ENCODE results near the gene CALML5.
"Not testable (repeated sequence)": the region's sequence is repeated elsewhere in the genome, so short reads cannot be mapped to it uniquely, and the experiment has no call there.

CALML5 gene

DNA sequence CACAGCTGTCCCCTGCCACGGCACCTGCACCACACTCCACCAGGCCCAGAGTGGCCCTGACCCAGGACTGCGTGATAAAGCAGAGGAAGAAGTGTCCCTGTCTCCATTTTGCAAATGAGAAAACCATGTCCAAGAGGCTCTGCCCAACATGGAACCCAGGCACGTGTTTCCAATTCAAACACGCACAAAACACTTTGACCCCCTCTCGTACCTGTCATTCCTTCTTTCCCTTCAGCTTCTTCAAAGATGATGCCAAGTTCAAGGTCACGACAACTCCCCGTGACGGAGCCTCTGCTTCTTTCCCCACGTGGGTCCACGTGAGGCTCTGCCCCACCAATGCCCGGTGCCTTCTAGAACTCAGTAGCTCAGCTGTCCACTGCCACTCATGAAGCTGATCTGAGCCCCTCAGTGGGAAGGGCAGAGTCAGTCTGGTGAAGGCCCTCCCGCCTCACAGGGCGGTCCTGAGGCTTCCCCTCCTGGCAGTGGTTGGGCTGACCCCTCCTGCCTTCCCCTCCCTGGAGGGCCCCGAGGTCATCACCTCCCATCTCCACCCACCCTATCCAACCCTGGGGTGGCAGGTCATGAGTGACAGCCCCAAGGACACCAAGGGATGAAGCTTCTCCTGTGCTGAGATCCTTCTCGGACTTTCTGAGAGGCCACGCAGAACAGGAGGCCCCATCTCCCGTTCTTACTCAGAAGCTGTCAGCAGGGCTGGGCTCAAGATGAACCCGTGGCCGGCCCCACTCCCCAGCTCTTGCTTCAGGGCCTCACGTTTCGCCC lies 19.0 kb downstream of the CALML5 start:
- no peak for FAIRE-seq

DNA sequence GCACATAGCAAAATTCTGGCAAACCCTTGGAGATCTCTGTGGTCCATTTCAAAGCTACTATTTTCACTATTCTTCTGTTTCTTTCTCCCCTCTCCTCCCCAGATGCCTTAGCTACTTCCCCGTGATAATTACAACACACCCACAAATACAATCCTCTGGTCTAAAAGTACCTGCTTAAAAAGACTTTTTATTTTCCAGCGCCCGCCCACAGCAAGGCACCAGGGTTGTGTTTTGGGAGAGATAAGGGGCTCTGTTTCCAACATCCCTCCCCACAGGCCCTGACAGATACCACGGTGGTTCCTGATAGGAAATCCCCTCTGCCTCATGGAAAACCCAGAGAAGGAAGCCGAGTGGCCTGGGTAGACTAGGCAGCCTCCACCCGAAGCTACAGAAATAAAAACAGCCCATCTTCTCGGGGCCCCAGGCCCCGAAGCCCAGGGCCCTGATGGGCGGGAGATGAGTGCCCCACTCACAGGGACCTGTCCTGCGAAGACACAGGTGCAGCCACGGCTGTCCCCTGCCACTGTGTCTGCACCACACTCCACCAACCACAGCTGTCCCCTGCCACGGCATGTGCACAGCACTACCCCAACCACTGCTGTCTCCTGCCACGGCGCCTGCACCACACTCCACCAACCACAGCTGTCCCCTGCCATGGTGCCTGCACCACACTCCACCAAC lies 19.7 kb downstream of the CALML5 start:
- FAIRE-seq = no peak

- FAIRE-seq = no peak
These were observed 20.6 kb downstream of the CALML5 start for GRCh38 chr10:5478694-5479305.

DNA sequence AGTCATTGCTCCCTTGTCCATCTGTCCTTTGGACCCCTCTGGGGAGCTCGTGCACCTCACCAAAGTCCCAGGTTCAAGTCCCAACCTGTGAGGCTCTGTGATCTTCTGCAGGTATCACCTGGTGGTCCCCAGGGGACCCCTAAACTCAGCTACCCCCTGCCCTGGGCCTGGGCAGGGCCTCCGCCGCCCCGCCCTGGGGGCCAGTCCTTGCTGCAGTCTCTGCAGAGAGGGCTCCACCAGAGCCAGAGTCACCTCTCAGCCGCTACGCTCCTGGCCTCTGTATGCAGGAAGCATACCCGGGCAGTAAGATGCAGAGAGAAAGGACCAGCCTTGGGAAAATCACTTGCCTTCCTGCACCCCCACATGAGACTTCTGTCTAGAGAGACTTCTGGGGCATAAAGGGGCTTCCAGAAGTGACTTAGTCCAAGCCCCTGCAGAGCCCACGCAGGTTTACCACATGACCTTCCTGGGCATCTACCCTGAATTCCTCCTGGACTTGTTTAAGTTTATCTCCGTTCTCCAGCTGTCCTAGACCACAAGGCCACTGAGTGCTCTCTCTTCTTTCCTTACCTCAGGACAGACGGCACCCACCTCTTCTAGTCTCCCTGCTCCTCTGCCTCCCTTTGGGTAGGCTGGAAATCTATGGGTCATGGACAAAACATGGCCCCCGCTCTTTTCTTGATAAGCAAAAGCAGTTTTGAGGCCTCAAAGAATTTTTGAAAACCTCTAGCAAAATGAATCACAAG lies 21.2 kb downstream of the CALML5 start:
- FAIRE-seq = no peak

DNA sequence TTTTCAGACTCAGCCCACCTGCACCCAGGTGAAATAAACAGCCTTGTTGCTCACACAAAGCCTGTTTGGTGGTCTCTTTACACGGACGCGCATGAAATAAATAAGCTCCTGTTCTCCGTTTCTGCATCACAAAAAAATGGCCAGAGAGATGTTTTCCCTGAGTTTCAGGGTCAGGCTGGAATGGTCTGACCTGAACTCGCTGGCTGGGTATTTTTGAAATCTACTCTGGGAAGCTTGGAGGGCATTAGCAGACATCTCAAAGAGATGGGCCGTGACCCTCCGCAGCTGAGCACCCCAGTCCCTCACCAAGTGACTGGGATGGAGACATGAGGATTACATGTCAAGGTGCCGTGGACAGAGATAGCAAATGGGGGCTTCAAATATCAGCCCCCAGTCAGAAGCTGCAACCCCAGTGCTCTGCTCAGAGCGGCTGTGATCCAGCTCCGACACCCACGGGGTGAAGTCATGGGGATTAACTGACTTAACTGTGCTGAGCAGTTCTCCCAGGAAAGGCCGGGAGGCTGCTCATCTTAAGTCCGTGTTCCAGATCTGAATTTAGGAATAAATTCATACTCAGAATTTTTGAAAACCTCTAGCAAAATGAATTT lies 22.3 kb downstream of the CALML5 start:
- FAIRE-seq = no peak

- FAIRE-seq = not testable (repeated sequence)
These were observed 23.2 kb downstream of the CALML5 start for GRCh38 chr10:5475974-5476807.

GRCh38 chr10:5475088-5475487 lies 24.3 kb downstream of the CALML5 start:
- not testable (repeated sequence) for FAIRE-seq

GRCh38 chr10:5474642-5475041 lies 24.7 kb downstream of the CALML5 start:
- not testable (repeated sequence) for FAIRE-seq

DNA sequence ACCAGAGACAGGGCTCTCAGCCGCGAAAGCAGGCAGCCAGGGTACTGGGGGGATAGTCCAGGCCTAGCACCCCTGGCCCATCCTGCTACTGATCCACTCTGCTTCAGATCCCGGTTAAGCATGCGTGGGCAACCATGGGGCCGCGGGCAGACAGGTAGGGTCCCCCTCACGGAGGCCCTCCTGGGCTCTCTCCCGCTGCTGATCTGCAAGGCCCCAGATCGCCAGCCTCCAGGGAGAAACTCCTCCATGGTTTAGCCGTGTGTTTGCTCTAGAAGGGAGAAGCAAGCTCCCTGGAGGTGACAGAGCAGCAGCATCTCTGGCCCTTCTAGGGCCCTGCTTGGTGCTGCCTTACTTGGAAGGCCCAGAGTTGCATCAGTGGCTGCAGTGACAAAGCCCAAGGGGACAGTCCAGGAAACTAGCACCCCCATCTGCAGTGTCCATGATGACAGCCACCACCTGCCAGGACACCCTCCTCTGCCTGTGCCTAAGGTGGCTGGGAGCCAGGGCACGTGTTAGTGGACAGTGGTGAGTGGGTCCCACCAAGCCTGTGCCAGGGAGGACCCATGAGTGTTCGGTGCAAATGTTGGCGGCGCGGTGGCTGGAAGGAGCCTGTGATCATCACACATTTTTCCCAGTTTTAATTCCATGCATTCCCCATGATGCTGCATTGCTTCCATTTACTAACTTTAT lies 29.2 kb downstream of the CALML5 start:
- FAIRE-seq = no peak

GRCh38 chr10:5469353-5470061 lies 29.9 kb downstream of the CALML5 start:
- no peak for FAIRE-seq

DNA sequence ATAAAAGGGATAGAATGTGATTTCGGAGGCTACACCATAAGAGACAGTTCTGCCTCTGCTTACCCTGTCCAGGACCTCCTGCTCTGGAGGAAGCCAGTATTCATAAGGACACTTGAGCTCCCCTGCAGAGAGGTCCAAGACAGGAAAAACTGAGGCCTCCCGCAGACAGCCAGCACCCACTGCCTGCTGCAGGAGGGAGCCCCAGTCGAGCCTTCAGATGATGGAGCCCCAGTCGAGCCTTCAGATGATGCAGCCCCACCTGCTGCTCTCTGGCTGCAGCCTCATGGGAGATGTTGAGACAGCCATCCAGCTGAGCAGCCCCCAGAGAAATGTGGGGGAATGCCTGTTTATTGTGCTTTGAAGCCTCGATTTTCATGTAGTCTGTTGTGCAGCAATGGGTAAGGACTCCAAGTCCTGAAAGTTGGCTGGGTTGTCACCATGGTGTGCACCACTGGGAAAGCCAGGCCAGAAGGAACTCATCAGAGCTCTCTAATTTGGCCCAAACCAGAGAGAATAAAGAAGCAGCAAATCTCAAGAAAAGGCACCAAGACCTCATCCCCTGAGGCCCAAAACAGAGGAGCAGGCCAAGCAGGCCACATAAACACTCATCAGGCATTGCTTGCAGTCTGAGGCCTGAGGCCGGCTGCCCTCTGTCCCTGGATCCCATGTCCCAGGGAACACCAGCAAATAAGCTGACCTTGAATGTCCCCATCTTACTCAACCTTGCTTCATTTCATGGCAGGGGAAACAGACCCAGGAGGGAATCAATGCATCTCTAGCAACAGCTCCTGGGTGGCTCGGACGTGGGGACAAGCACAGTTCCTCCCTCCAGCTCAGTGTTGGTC lies 30.9 kb downstream of the CALML5 start:
- FAIRE-seq = no peak

DNA sequence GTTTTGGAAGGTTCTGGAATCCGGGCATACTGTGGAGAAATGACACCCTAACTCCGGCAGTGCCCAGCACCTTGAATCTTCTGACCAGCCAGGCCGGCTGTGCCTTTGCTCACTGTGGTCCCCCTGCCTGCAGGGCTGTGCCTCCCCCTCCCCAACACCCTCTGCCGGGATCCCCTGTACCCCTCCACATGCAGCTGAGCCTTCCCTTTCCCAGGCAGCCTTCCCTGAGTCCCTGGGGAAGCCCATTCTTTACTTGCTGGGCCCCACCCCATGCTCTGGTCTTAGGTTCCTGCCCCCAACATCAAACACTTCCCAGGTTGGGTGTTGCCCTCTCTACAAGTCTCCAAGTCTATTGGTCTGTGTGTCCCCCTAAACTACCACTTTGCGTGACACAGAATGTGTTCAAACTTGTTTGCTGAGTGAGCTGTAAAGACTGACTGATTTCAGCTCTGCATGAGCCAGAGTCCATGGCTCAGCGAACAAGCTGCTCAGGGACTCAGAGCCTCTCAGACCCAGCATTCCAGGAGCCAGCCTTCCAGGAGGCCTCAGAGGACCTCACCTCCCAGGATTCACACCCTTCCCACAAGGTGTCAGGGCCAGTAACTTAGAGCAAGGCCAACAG lies 31.6 kb downstream of the CALML5 start:
- FAIRE-seq = no peak

DNA sequence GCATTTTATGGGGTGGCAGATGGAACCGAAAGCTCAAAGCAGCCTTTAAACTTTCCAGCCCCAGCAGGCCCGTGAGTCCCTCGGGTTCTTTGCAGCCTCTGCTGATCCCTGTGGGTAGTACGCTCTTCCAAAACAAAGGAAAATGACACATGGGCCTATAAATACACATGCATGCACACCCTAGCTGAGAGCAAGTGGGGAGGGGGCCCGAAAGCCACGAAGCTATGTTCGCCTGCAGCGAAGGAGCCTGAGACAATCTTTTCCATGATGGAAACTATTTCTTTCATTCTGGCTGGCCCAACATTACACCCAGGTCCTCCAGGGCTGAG lies 32.2 kb downstream of the CALML5 start:
- no peak for FAIRE-seq

GRCh38 chr10:5466451-5467206 lies 32.7 kb downstream of the CALML5 start:
- no peak for FAIRE-seq

DNA sequence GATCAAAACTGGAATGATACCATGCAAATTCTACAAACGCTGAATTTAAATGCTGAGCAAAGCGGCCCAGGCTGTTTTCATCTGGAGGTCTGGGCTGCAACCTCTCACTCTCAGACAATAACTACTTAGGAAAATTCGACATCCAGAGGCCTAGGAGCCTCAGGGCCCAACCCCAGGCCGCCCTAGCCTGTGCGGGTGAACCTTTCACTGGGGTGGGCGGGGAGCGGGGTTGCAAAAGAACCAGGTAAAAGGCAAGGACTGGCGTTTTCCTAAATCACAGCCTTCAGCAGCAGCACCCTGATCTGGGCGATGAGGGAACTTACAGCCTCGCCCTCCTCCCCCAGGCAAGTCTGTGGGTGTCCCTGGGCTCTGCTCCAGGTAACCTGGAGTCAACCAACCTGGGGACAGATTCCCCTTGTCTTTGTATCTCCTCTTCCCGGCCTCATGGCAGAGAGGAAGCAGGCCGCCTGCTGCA lies 33.4 kb downstream of the CALML5 start:
- no peak for FAIRE-seq

- no peak for FAIRE-seq
These were observed 34.8 kb downstream of the CALML5 start for GRCh38 chr10:5464546-5464945.

GRCh38 chr10:5462841-5463293 lies 36.5 kb downstream of the CALML5 start:
- FAIRE-seq = no peak
